HG02759 (cell line): ENCODE measurements around the gene DUSP16.
"Not testable (repeated sequence)": the region's sequence is repeated elsewhere in the genome, so short reads cannot be mapped to it uniquely, and the experiment has no call there.

Experiments
- ATAC-seq: cut with Tn5 transposase; IDR thresholded peaks from one replicate; pipeline ENCODE4 v1.9.1; 2021; ENCODE audit warnings: mild to moderate bottlenecking, moderate library complexity; ENCODE audit not compliant: unreplicated experiment

Gene DUSP16

GRCh38 chr12:12585115-12585863 is 22.6 kb upstream of the DUSP16 start:
- no peak for ATAC-seq

- no peak for ATAC-seq
These were observed 21.0 kb upstream of the DUSP16 start for GRCh38 chr12:12583510-12584178.

- peak; percentile 95 for ATAC-seq
These were observed 20.2 kb upstream of the DUSP16 start for GRCh38 chr12:12582895-12583303.

GRCh38 chr12:12582193-12582881 is 19.7 kb upstream of the DUSP16 start:
- peak; percentile 36 for ATAC-seq

- not testable (repeated sequence) for ATAC-seq
These were observed 18.1 kb upstream of the DUSP16 start for GRCh38 chr12:12580716-12581115.

- ATAC-seq = no peak
These were observed 15.1 kb upstream of the DUSP16 start for GRCh38 chr12:12577786-12578185.

GRCh38 chr12:12572659-12573058 is 10.0 kb upstream of the DUSP16 start:
- ATAC-seq = no peak

- not testable (repeated sequence) for ATAC-seq
These were observed 3.3 kb upstream of the DUSP16 start for GRCh38 chr12:12565971-12566370.

GRCh38 chr12:12564911-12565310 is 2.2 kb upstream of the DUSP16 start:
- no peak for ATAC-seq

GRCh38 chr12:12563290-12563928 is 746 bp upstream of the DUSP16 start:
- no peak for ATAC-seq

GRCh38 chr12:12562016-12562483 is 613 bp downstream of the DUSP16 start:
- no peak for ATAC-seq

GRCh38 chr12:12561371-12562015 is 1.2 kb downstream of the DUSP16 start:
- no peak for ATAC-seq

GRCh38 chr12:12560587-12561370 is 1.9 kb downstream of the DUSP16 start:
- ATAC-seq = no peak

- ATAC-seq = no peak
These were observed 2.9 kb downstream of the DUSP16 start for GRCh38 chr12:12559719-12560296.

- ATAC-seq = no peak
These were observed 4.4 kb downstream of the DUSP16 start for GRCh38 chr12:12558291-12558690.

GRCh38 chr12:12557733-12558132 is 4.9 kb downstream of the DUSP16 start:
- ATAC-seq = no peak

- ATAC-seq = no peak
These were observed 7.0 kb downstream of the DUSP16 start for GRCh38 chr12:12555656-12556055.

- ATAC-seq = no peak
These were observed 9.4 kb downstream of the DUSP16 start for GRCh38 chr12:12553208-12553785.

GRCh38 chr12:12551115-12551514 is 11.5 kb downstream of the DUSP16 start:
- no peak for ATAC-seq
